IPS DF 6.9 (cell line): ENCODE data around the gene ACRV1.

Experiments
- DNase-seq: peaks from one replicate; pipeline ENCODE4 v3.0.0-alpha.2; 2013; ENCODE audit warnings: low read depth, low spot score
- H3K27ac ChIP-seq: one replicate; pipeline ENCODE4 v1.5.1; 2013; ENCODE audit warnings: low read length, control low read depth
- H3K27me3 ChIP-seq: 2 replicates; pipeline ENCODE4 v1.6.1; 2013; ENCODE audit warnings: mild to moderate bottlenecking, low read length; ENCODE audit not compliant: control insufficient read depth, insufficient read depth
- H3K36me3 ChIP-seq: 2 replicates; pipeline ENCODE4 v1.6.1; 2013; ENCODE audit warnings: low read length; ENCODE audit not compliant: control insufficient read depth, insufficient read depth
- H3K4me1 ChIP-seq: 2 replicates; pipeline ENCODE4 v1.6.1; 2013; ENCODE audit warnings: low read length; ENCODE audit not compliant: control insufficient read depth, insufficient read depth
- H3K4me3 ChIP-seq: 2 replicates; pipeline ENCODE4 v1.5.1; 2013; ENCODE audit warnings: mild to moderate bottlenecking, low read length
- H3K9me3 ChIP-seq: 2 replicates; pipeline ENCODE4 v1.6.1; 2013; ENCODE audit warnings: low read length, inconsistent platforms; ENCODE audit not compliant: control insufficient read depth, insufficient read depth
- WGBS: extraction: QIAGEN DNeasy Blood & Tissue Kit; methylation state at CpG from one replicate; pipeline ENCODE4 v1.1.7; 2013; ENCODE audit warnings: mixed read lengths, missing lambda C conversion rate; ENCODE audit not compliant: insufficient read length, insufficient coverage; 5-methylcytosine and 5-hydroxymethylcytosine counted together

ACRV1 gene

GRCh38 chr11:125624756-125625213 lies 55.9 kb downstream of the ACRV1 start, which contains the start of gene CHEK1:
TSS of gene CHEK1 (plus strand) at chr11:125625163. CDS start at chr11:125626769, 1,606 bp downstream.
- Histone ChIP-seq H3K9me3 (no peaks in the 10 kb centered on the region), H3K36me3 (peaks cover 5% of the 10 kb centered on the region; the same call in 1 of the 2 replicates), H3K4me3 (peak within 1 kb of the TSS; percentile 56; the same call in 1 of the 2 replicates), H3K4me1 (no peaks in the 10 kb centered on the region), H3K27me3 (no peaks in the 10 kb centered on the region), H3K27ac (no peak within 1 kb of the TSS)
- whole genome bisulfite sequencing: no CpG with 5 or more reads among the region's 9 CpGs
- no peak for DNase-seq

- no peaks in the 10 kb centered on the region for H3K9me3 ChIP-seq
- no peaks in the 10 kb centered on the region for H3K27me3 ChIP-seq
- no peak overlapping the region for H3K27ac ChIP-seq
- no peaks in the 10 kb centered on the region for H3K4me1 ChIP-seq
- DNase-seq: no peak
- H3K36me3 ChIP-seq: peaks cover 7% of the 10 kb centered on the region; the same call in 1 of the 2 replicates
- H3K4me3 ChIP-seq: no peak overlapping the region
- WGBS: no CpG with 5 or more reads among the region's 1 CpG
Observed at GRCh38 chr11:125623064-125623463, 57.6 kb downstream of the ACRV1 start.

DNA sequence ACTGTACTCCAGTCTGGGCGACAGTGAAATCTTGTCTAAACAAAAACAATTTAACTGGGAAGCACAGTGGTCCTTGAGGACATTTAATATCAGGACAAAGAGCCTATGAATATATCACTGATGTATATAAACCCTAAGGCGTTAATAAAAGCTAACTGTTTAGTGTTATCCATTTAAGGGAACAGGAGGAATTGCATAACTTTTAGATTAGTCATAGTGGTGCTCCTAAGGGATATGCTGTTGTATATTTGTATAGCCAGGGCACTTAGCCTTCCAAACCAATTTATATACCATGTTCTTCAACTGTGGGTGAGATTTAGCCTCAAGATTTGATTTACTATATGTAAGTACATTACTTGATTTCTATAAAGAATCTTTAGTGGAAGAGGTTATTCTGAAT lies 58.7 kb downstream of the ACRV1 start:
- H3K4me3 ChIP-seq: no peak overlapping the region
- no peak overlapping the region for H3K27ac ChIP-seq
- H3K36me3 ChIP-seq: peaks cover 7% of the 10 kb centered on the region; the same call in 1 of the 2 replicates
- no peaks in the 10 kb centered on the region for H3K4me1 ChIP-seq
- no CpG with 5 or more reads among the region's 2 CpGs for WGBS
- no peaks in the 10 kb centered on the region for H3K27me3 ChIP-seq
- DNase-seq: no peak
- H3K9me3 ChIP-seq: no peaks in the 10 kb centered on the region
